Liver (tissue), 9 donors: ENCODE data around the gene LIFR. TPM values are rescaled to one million over a fixed set of nuclear protein-coding genes. Genes with fewer than 3 reads are reported as not detected.

Experiments used
- DNase-seq: peaks from one replicate; pipeline ENCODE4 v3.0.0-alpha.2; 2017; ENCODE audit warnings: low spot score
- H3K27ac ChIP-seq, 2 donors: one replicate each; pipeline ENCODE4 v1.7.0; 2013; ENCODE audit warnings: inconsistent platforms in 2 of 2, low read length in 2 of 2, control low read depth in 1 of 2, low read depth in 1 of 2, mild to moderate bottlenecking in 1 of 2
- H3K27me3 ChIP-seq, 4 donors: one replicate each; pipeline versions ENCODE4 v1.6.1 to v1.7.0; 2013; ENCODE audit warnings: low read length in 3 of 4, inconsistent platforms in 1 of 4, mild to moderate bottlenecking in 1 of 4, moderate library complexity in 1 of 4; ENCODE audit not compliant: control insufficient read depth in 4 of 4, insufficient read depth in 4 of 4
- H3K36me3 ChIP-seq, 4 donors: one replicate each; pipeline versions ENCODE4 v1.6.1 to v1.7.0; 2013; ENCODE audit warnings: low read length in 3 of 4, mild to moderate bottlenecking in 3 of 4, low read depth in 1 of 4, moderate library complexity in 1 of 4; ENCODE audit not compliant: control insufficient read depth in 4 of 4, insufficient read depth in 3 of 4
- H3K4me1 ChIP-seq, 4 donors: one replicate each; pipeline versions ENCODE4 v1.6.1 to v1.7.0; 2013; ENCODE audit warnings: low read length in 3 of 4, mild to moderate bottlenecking in 3 of 4, moderate library complexity in 1 of 4; ENCODE audit not compliant: control insufficient read depth in 4 of 4, insufficient read depth in 4 of 4
- H3K4me3 ChIP-seq, 3 donors: one replicate each; pipeline versions ENCODE4 v1.6.1 to v1.7.0; 2013; ENCODE audit warnings: low read length in 3 of 3, control low read depth in 1 of 3, low read depth in 1 of 3, mild to moderate bottlenecking in 1 of 3
- H3K9ac ChIP-seq, 2 donors: one replicate each; pipeline ENCODE4 v1.7.0; 2013; ENCODE audit warnings: low read length in 2 of 2, mild to moderate bottlenecking in 2 of 2, moderate library complexity in 2 of 2, control low read depth in 1 of 2, low read depth in 1 of 2
- H3K9me3 ChIP-seq, 4 donors: one replicate each; pipeline versions ENCODE4 v1.6.1 to v1.7.0; 2013; ENCODE audit warnings: low read length in 3 of 4; ENCODE audit not compliant: control insufficient read depth in 4 of 4
- EGR1 ChIP-seq, 2 donors: IDR thresholded peaks; 2 replicates each; pipeline ENCODE4 v1.6.1; 2016 to 2018; ENCODE audit warnings: antibody characterized with exemption in 2 of 2, low read depth in 2 of 2
- FOXA1 ChIP-seq: IDR thresholded peaks from 2 replicates; pipeline ENCODE4 v1.6.1; 2016; ENCODE audit warnings: antibody characterized with exemption
- GABPA ChIP-seq, 2 donors: IDR thresholded peaks in 1 of 2; conservative IDR thresholded peaks in 1 of 2; 2 replicates each; pipeline ENCODE4 v1.6.1; 2016; ENCODE audit warnings: antibody characterized with exemption in 2 of 2, mild to moderate bottlenecking in 1 of 2, moderate library complexity in 1 of 2
- HNF4A ChIP-seq, 2 donors: conservative IDR thresholded peaks; 2 replicates each; pipeline ENCODE4 v1.6.1; 2016; ENCODE audit warnings: antibody characterized with exemption in 2 of 2, mild to moderate bottlenecking in 2 of 2
- JUND ChIP-seq, 2 donors: IDR thresholded peaks; 2 replicates each; pipeline ENCODE4 v1.6.1; 2016; ENCODE audit warnings: antibody characterized with exemption in 2 of 2
- NR2F2 ChIP-seq: IDR thresholded peaks from 2 replicates; pipeline ENCODE4 v1.6.1; 2016; ENCODE audit warnings: antibody characterized with exemption
- RAD21 ChIP-seq, 2 donors: IDR thresholded peaks; 2 replicates each; pipeline ENCODE4 v1.6.1; 2016; ENCODE audit warnings: antibody characterized with exemption in 2 of 2, mild to moderate bottlenecking in 2 of 2
- RXRA ChIP-seq, 2 donors: IDR thresholded peaks; 2 replicates each; pipeline ENCODE4 v1.6.1; 2017 to 2018; ENCODE audit warnings: antibody characterized with exemption in 2 of 2, mild to moderate bottlenecking in 1 of 2
- SP1 ChIP-seq: IDR thresholded peaks from 2 replicates; pipeline ENCODE4 v1.6.1; 2018; ENCODE audit warnings: antibody characterized with exemption, mild to moderate bottlenecking
- WGBS: extraction: QIAGEN DNeasy Blood & Tissue Kit; methylation state at CpG from one replicate; pipeline ENCODE4 v1.1.7; 2013; 5-methylcytosine and 5-hydroxymethylcytosine counted together
- polyA plus RNA-seq, 2 donors: library from polyadenylated mRNA; stranded (reverse) in 1 of 2; unstranded in 1 of 2; fragments of 200-250 nt in 1 of 2; fragments of >200 nt in 1 of 2; fragmentation: Nextera tagmentation in 1 of 2; extraction: Ambion mirVana in 1 of 2; gene quantifications; one replicate each; pipeline versions ENCODE4 v1.2.1 to v1.2.3, GENCODE V29; 2013 to 2015
- total RNA-seq, 2 donors: library from RNA; depleted of rRNA; stranded (reverse); fragments of >200 nt; gene quantifications; one replicate each; pipeline ENCODE4 v1.2.3, GENCODE V29; 2014
- TF ChIP-seq, protein P1 (sequence below): IDR thresholded peaks from 2 replicates; pipeline ENCODE4 v1.6.1; 2016; ENCODE audit warnings: antibody characterized with exemption, mild to moderate bottlenecking
- TF ChIP-seq, protein P2 (sequence below): IDR thresholded peaks from 2 replicates; pipeline ENCODE4 v1.6.1; 2016; ENCODE audit warnings: antibody characterized with exemption
- TF ChIP-seq, protein P3 (sequence below): fragments of 150-350 bp; IDR thresholded peaks from 2 replicates; pipeline ENCODE4 v1.5.1; 2017; ENCODE audit warnings: improper control_type of control experiment, low read depth, low read length; ENCODE audit not compliant: missing input control
- donor health status: healthy.
- donor health status: healthy.
- donor health status: healthy.
- donor health status: healthy.
- donor health status: healthy.

The LIFR gene
- total and polyA plus RNA-seq, 4 donors, result 10.5 to 79.7 (median 32.8) TPM

DNA sequence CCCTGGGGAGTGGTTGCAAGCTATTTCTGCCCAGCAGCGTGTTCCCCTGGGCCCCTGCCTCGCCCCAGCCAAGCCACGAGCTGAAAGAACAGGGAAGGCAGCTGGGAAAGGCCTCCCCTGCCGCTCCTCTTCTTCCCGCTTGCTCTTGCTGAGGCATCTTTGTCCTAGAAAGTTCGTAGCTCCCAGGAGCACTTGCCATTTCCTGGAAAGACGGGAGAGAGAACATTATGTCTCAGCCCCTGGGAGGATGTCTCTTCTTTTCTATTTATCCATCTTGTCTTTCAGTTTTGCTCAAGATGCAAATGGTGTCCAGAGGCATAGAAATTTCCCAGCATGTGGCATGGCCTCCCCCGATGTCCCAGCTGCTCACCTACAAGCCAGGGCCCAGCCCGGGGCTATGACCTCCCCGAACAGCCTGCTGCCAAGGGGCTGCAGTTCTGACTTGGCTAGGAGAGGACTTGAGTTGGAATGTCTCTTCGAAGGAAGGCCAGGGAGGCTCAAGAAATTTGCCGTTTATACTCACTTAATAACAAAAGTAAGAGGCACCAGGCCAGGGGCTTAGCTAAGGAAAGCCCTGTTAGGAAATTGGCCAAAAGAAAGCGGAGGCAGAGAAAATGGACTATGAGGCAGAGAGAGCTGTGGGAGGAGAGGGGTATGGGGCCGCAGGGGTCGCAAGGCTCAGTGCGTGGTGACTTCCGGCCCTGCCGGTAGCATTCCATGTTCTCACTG lies 87.3 kb downstream of the LIFR start:
- H3K36me3 ChIP-seq, result no peaks in the 10 kb centered on the region
- peaks cover 0 to 3% (median 0%) of the 10 kb centered on the region in 4 donors for H3K27me3 ChIP-seq
- TF ChIP-seq RAD21 (IDR thresholded peaks at IDR 0.05), result no peak
- peak; percentile 28 to 75 for TF ChIP-seq RXRA (IDR thresholded peaks at IDR 0.05)
- peak; percentile 77 for TF ChIP-seq SP1
- no peak for TF ChIP-seq JUND (IDR thresholded peaks at IDR 0.05)
- no peak for TF ChIP-seq HNF4A (conservative IDR thresholded peaks at IDR 0.05)
- TF ChIP-seq, protein P1, sequence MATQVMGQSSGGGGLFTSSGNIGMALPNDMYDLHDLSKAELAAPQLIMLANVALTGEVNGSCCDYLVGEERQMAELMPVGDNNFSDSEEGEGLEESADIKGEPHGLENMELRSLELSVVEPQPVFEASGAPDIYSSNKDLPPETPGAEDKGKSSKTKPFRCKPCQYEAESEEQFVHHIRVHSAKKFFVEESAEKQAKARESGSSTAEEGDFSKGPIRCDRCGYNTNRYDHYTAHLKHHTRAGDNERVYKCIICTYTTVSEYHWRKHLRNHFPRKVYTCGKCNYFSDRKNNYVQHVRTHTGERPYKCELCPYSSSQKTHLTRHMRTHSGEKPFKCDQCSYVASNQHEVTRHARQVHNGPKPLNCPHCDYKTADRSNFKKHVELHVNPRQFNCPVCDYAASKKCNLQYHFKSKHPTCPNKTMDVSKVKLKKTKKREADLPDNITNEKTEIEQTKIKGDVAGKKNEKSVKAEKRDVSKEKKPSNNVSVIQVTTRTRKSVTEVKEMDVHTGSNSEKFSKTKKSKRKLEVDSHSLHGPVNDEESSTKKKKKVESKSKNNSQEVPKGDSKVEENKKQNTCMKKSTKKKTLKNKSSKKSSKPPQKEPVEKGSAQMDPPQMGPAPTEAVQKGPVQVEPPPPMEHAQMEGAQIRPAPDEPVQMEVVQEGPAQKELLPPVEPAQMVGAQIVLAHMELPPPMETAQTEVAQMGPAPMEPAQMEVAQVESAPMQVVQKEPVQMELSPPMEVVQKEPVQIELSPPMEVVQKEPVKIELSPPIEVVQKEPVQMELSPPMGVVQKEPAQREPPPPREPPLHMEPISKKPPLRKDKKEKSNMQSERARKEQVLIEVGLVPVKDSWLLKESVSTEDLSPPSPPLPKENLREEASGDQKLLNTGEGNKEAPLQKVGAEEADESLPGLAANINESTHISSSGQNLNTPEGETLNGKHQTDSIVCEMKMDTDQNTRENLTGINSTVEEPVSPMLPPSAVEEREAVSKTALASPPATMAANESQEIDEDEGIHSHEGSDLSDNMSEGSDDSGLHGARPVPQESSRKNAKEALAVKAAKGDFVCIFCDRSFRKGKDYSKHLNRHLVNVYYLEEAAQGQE, result no peak
- peak; percentile 84 for TF ChIP-seq NR2F2
- no peak for TF ChIP-seq EGR1 (IDR thresholded peaks at IDR 0.05; ENCODE audit: low read depth in 2 of 2)
- TF ChIP-seq, protein P2, sequence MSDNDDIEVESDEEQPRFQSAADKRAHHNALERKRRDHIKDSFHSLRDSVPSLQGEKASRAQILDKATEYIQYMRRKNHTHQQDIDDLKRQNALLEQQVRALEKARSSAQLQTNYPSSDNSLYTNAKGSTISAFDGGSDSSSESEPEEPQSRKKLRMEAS, result no peak
- no peak overlapping the region for H3K4me3 ChIP-seq
- WGBS, result 83% methylated on average over 18 of the region's 18 CpGs
- peak overlapping the region; percentile 65 to 76 for H3K27ac ChIP-seq
- DNase-seq, result no peak
- H3K9ac ChIP-seq, result no peak overlapping the region
- no peaks in the 10 kb centered on the region for H3K9me3 ChIP-seq
- H3K4me1 ChIP-seq, result peaks cover 0 to 3% (median 1%) of the 10 kb centered on the region in 4 donors

DNA sequence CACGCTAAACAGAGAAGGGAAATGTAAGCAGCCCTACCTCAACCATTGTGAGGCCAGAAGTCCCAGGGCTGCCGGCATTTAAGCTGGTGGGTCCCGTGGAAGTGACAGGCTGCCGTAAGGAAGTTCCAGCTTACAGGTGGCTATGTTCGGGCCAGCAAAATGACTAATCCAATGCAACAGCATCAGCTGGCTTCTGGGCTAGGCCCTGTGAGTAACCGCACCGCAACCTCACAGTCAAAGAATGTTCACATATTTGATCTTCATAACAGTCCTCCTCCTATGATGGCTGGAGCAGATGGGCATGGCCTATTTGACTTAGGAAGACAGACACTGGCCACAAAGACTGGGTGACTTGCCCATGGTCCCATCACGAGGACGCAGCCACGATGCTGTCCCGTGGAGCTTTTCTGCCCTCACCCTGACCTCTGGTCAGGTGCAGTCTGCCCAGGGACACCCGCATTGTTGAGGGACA lies 88.2 kb downstream of the LIFR start:
- Histone ChIP-seq H3K27me3 (peaks cover 0 to 3% (median 0%) of the 10 kb centered on the region in 4 donors), H3K9ac (no peak overlapping the region), H3K36me3 (no peaks in the 10 kb centered on the region), H3K27ac (peak overlapping the region; percentile 65 to 76), H3K4me1 (peaks cover 0 to 8% (median 5%) of the 10 kb centered on the region in 4 donors), H3K4me3 (no peak overlapping the region), H3K9me3 (no peaks in the 10 kb centered on the region)
- 88% methylated on average over 12 of the region's 12 CpGs for WGBS
- no peak for TF ChIP-seq HNF4A (conservative IDR thresholded peaks at IDR 0.05)
- TF ChIP-seq, protein P1, result no peak
- TF ChIP-seq FOXA1, result no peak
- TF ChIP-seq GABPA (IDR thresholded peaks at IDR 0.05 in 1 of 2, conservative IDR thresholded peaks at IDR 0.05 in 1 of 2), result no peak
- TF ChIP-seq, protein P3, sequence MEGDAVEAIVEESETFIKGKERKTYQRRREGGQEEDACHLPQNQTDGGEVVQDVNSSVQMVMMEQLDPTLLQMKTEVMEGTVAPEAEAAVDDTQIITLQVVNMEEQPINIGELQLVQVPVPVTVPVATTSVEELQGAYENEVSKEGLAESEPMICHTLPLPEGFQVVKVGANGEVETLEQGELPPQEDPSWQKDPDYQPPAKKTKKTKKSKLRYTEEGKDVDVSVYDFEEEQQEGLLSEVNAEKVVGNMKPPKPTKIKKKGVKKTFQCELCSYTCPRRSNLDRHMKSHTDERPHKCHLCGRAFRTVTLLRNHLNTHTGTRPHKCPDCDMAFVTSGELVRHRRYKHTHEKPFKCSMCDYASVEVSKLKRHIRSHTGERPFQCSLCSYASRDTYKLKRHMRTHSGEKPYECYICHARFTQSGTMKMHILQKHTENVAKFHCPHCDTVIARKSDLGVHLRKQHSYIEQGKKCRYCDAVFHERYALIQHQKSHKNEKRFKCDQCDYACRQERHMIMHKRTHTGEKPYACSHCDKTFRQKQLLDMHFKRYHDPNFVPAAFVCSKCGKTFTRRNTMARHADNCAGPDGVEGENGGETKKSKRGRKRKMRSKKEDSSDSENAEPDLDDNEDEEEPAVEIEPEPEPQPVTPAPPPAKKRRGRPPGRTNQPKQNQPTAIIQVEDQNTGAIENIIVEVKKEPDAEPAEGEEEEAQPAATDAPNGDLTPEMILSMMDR, result no peak
- TF ChIP-seq JUND (IDR thresholded peaks at IDR 0.05), result no peak
- DNase-seq, result no peak
